Osteoblast (primary cell): Measurements from ENCODE around the gene SNTA1. TPM values are rescaled to one million over a fixed set of nuclear protein-coding genes. Genes with fewer than 3 reads are reported as not detected.
A peak's percentile ranks its signal among the peaks of the same experiment; 100 is the strongest.
"Not testable (repeated sequence)": the region's sequence is repeated elsewhere in the genome, so short reads cannot be mapped to it uniquely, and the experiment has no call there.

Experiments used
- DNase-seq: peaks from one replicate; pipeline ENCODE4 v3.0.0; 2011; ENCODE audit warnings: low spot score, mixed read lengths; ENCODE audit not compliant: insufficient read length; ENCODE audit errors: missing footprints
- H2AFZ ChIP-seq: 2 replicates; pipeline ENCODE4 v1.6.0; 2011; ENCODE audit warnings: mild to moderate bottlenecking, low read length
- H3K27ac ChIP-seq: 2 replicates; pipeline ENCODE4 v1.5.1; 2011; ENCODE audit warnings: mild to moderate bottlenecking, low read depth, low read length, moderate library complexity
- H3K27me3 ChIP-seq: 2 replicates; pipeline ENCODE4 v1.6.0; 2012; ENCODE audit warnings: mild to moderate bottlenecking, control low read depth, inconsistent platforms, low read length, moderate library complexity; ENCODE audit not compliant: insufficient read depth
- H3K36me3 ChIP-seq: 2 replicates; pipeline ENCODE4 v1.5.1; 2011; ENCODE audit warnings: mild to moderate bottlenecking, low read length, control low read depth, moderate library complexity; ENCODE audit not compliant: insufficient read depth
- H3K4me1 ChIP-seq: 2 replicates; pipeline ENCODE4 v1.5.1; 2011; ENCODE audit warnings: mild to moderate bottlenecking, low read length, control low read depth, moderate library complexity; ENCODE audit not compliant: insufficient read depth
- H3K4me2 ChIP-seq: 2 replicates; pipeline ENCODE4 v1.6.0; 2011; ENCODE audit warnings: mild to moderate bottlenecking, low read length; ENCODE audit not compliant: insufficient read depth
- H3K4me3 ChIP-seq: fragments of 200-600 bp; sonication (generic); 3 replicates; pipeline ENCODE4 v1.5.1; 2012; ENCODE audit warnings: mild to moderate bottlenecking, low read length, inconsistent platforms; ENCODE audit not compliant: insufficient read depth
- H3K79me2 ChIP-seq: 2 replicates; pipeline ENCODE4 v1.6.0; 2012; ENCODE audit warnings: mild to moderate bottlenecking, low read length, control low read depth, inconsistent platforms; ENCODE audit not compliant: insufficient read depth
- H3K9me3 ChIP-seq: 2 replicates; pipeline ENCODE4 v1.5.1; 2011; ENCODE audit warnings: low read depth, low read length, control low read depth
- H4K20me1 ChIP-seq: 2 replicates; pipeline ENCODE4 v1.6.0; 2012; ENCODE audit warnings: mild to moderate bottlenecking, low read length, control low read depth; ENCODE audit not compliant: insufficient read depth
- total RNA-seq: library from RNA; depleted of rRNA; stranded (reverse); fragments of >200 nt; gene quantifications from 2 replicates; pipeline ENCODE4 v1.2.3, GENCODE V29; 2012
- TF ChIP-seq, protein P1 (sequence below): IDR thresholded peaks from 2 replicates; pipeline ENCODE4 v1.5.1; 2011; ENCODE audit warnings: mild to moderate bottlenecking, low read depth, low read length, moderate library complexity; ENCODE audit errors: extremely low read depth

The SNTA1 gene
- total RNA-seq, 1 donor, result 27.5 TPM

GRCh38 chr20:33489495-33490022 lies 46.0 kb upstream of the SNTA1 start:
- Histone ChIP-seq H3K79me2 (peaks cover 33% of the 10 kb centered on the region), H3K27ac (peak overlapping the region; percentile 97), H3K4me3 (peak overlapping the region; percentile 81), H2AFZ (peak overlapping the region; percentile 98), H3K4me2 (peak overlapping the region; percentile 92), H3K9me3 (no peaks in the 10 kb centered on the region), H3K4me1 (peaks cover 6% of the 10 kb centered on the region), H3K36me3 (no peaks in the 10 kb centered on the region), H3K27me3 (no peaks in the 10 kb centered on the region), H4K20me1 (peaks cover 7% of the 10 kb centered on the region)
- peak; percentile 100 for DNase-seq
- TF ChIP-seq, protein P1, sequence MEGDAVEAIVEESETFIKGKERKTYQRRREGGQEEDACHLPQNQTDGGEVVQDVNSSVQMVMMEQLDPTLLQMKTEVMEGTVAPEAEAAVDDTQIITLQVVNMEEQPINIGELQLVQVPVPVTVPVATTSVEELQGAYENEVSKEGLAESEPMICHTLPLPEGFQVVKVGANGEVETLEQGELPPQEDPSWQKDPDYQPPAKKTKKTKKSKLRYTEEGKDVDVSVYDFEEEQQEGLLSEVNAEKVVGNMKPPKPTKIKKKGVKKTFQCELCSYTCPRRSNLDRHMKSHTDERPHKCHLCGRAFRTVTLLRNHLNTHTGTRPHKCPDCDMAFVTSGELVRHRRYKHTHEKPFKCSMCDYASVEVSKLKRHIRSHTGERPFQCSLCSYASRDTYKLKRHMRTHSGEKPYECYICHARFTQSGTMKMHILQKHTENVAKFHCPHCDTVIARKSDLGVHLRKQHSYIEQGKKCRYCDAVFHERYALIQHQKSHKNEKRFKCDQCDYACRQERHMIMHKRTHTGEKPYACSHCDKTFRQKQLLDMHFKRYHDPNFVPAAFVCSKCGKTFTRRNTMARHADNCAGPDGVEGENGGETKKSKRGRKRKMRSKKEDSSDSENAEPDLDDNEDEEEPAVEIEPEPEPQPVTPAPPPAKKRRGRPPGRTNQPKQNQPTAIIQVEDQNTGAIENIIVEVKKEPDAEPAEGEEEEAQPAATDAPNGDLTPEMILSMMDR, result no peak

DNA sequence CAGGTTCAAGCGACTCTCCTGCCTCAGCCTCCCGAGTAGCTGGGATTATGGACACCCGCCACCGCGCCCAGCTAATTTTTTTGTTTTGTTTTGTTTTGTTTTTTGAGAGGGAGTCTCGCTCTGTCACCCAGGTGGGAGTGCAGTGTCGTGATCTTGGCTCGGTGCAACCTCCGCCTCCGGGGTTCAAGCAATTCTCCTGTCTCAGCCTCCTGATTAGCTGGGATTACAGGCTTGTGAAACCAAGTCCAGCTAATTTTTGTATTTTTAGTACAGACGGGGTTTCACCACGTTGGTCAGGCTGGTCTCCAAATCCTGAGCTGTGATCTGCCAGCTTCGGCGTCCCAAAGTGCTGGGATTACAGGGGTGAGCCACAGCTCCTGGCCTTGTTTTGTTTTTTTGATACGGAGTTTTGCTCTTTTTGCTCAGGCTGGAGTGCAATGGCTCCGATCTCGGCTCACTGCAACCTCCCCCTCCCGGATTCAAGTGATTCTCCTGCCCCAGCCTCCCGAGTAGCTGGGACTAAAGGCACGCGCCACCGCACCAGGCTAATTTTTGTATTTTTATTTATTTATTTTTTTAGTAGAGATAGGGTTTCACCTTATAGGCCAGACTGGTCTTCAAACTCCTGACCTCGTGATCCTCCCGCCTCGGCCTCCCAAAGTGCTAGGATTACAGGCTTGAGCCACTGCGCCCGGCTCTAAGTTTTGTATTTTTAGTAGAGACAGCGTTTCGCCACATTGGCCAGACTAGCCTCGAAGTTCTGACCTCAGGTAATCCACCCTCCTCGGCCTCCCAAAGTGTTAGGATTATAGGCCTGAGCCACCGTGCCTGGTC lies 45.3 kb upstream of the SNTA1 start:
- peaks cover 31% of the 10 kb centered on the region for H3K79me2 ChIP-seq
- H3K36me3 ChIP-seq, H3K4me1 ChIP-seq, H3K9me3 ChIP-seq, H2AFZ ChIP-seq, H3K27me3 ChIP-seq, H4K20me1 ChIP-seq, DNase-seq: not testable (repeated sequence)
- H3K4me2 ChIP-seq, result peak overlapping the region; percentile 92
- H3K27ac ChIP-seq, result peak overlapping the region; percentile 97
- H3K4me3 ChIP-seq, result peak overlapping the region; percentile 81

- Histone ChIP-seq H3K4me2 (no peak overlapping the region), H3K4me1 (peaks cover 6% of the 10 kb centered on the region), H3K4me3 (no peak overlapping the region), H3K9me3 (no peaks in the 10 kb centered on the region), H3K27me3 (no peaks in the 10 kb centered on the region), H4K20me1 (peaks cover 7% of the 10 kb centered on the region), H2AFZ (no peak overlapping the region), H3K79me2 (peaks cover 25% of the 10 kb centered on the region), H3K27ac (no peak overlapping the region), H3K36me3 (no peaks in the 10 kb centered on the region)
- TF ChIP-seq, protein P1, result no peak
- DNase-seq, result no peak
Measured at GRCh38 chr20:33488201-33488600, 44.6 kb upstream of the SNTA1 start.

- DNase-seq, H3K79me2 ChIP-seq, H3K4me2 ChIP-seq, H4K20me1 ChIP-seq, H2AFZ ChIP-seq, H3K4me3 ChIP-seq, H3K9me3 ChIP-seq, H3K27ac ChIP-seq, H3K27me3 ChIP-seq, H3K36me3 ChIP-seq, H3K4me1 ChIP-seq: not testable (repeated sequence)
Measured at GRCh38 chr20:33483186-33483585, 39.6 kb upstream of the SNTA1 start.

- Histone ChIP-seq H3K36me3 (no peaks in the 10 kb centered on the region), H3K27me3 (no peaks in the 10 kb centered on the region), H3K4me2 (no peak overlapping the region), H4K20me1 (no peaks in the 10 kb centered on the region), H3K4me1 (no peaks in the 10 kb centered on the region), H3K79me2 (no peaks in the 10 kb centered on the region), H3K27ac (no peak overlapping the region), H2AFZ (no peak overlapping the region), H3K4me3 (no peak overlapping the region), H3K9me3 (no peaks in the 10 kb centered on the region)
- DNase-seq, result peak; percentile 9
- TF ChIP-seq, protein P1, result no peak
Measured at GRCh38 chr20:33482581-33482980, 39.0 kb upstream of the SNTA1 start.
